Measurements from ENCODE around the gene RFLNA. TPM values are rescaled to one million over a fixed set of nuclear protein-coding genes. Genes with fewer than 3 reads are reported as not detected.

Gene RFLNA
- total and polyA plus RNA-seq, 12 donors: 0.13 to 0.49 (median 0.25) TPM; not detected in 6

DNA sequence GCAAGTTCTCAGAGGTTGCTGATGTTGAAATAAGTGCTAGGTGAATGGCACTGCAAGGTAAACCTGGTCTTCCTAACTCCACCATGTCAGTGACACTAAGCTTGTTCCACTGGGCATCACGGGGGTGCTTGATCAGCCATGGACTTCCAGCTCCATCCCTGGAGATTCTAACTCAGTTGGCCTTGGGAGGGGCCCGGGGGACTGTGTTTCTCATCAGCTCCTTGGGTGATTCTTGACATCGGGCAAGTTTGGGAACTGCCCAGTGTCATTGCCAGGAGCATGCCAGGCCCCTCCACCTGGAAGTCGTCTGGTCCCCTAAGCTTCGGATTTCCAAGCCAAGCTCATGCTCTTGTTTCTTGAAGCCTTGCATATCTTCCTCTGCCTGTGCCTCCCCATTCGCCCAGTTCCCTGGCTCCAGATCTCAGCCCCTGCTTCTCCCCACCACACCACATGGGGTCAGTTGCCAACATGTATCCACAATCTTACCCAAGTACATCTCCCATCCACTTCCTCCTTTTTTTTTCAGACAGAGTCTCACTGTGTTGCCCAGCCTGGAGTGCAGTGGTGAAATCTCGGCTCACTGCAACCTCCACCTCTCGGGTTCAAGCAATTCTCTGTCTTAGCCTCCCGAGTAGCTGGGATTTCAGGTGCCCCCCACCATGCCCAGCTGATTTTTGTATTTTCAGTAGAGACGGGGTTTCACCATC, 30.7 kb upstream of the RFLNA start:
- DNase-seq (no peak), ATAC-seq (no peak)
- Histone ChIP-seq H3K27me3 (peaks cover 0 to 32% (median 10%) of the 10 kb centered on the region in 7 donors), H3K4me1 (peaks cover 0 to 5% (median 0%) of the 10 kb centered on the region in 9 donors), H3K4me3 (no peak overlapping the region), H3K36me3 (no peaks in the 10 kb centered on the region), H3K27ac (no peak overlapping the region), H3K9me3 (peaks cover 0 to 3% (median 0%) of the 10 kb centered on the region in 11 donors)
- TF ChIP-seq, protein P1, sequence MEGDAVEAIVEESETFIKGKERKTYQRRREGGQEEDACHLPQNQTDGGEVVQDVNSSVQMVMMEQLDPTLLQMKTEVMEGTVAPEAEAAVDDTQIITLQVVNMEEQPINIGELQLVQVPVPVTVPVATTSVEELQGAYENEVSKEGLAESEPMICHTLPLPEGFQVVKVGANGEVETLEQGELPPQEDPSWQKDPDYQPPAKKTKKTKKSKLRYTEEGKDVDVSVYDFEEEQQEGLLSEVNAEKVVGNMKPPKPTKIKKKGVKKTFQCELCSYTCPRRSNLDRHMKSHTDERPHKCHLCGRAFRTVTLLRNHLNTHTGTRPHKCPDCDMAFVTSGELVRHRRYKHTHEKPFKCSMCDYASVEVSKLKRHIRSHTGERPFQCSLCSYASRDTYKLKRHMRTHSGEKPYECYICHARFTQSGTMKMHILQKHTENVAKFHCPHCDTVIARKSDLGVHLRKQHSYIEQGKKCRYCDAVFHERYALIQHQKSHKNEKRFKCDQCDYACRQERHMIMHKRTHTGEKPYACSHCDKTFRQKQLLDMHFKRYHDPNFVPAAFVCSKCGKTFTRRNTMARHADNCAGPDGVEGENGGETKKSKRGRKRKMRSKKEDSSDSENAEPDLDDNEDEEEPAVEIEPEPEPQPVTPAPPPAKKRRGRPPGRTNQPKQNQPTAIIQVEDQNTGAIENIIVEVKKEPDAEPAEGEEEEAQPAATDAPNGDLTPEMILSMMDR (IDR thresholded peaks at IDR 0.05): no peak
- 95% methylated on average over 10 of the region's 10 CpGs for WGBS, 2 donors
- intact Hi-C loops (cut with DNase I): no loop called here

DNA sequence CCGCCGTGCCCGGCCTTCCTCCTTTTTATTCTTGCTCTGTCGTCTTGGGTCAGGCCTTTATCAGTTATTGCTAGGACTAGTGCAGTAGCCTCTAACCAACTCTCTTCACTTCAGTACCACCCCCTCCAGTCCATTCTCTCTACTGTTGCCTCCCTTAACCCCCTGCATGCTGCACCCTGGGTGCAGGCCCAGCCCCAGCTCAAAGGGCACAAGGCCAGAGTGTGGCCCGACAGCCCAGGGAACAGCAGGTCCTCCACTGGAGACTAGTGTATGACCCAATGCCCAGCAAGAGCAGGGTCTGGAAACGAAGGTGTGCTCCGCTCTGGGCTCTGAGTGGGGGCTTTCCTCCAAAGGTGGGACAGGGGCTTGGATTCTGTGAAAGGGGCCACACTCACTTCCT, 30.0 kb upstream of the RFLNA start:
- H3K9me3 ChIP-seq: peaks cover 0 to 7% (median 0%) of the 10 kb centered on the region in 11 donors
- peaks cover 0 to 27% (median 10%) of the 10 kb centered on the region in 7 donors for H3K27me3 ChIP-seq
- intact Hi-C loops (cut with DNase I): no loop called here
- 91 to 97% methylated on average over 7 of the region's 7 CpGs for WGBS, 2 donors
- H3K27ac ChIP-seq: no peak overlapping the region
- H3K4me1 ChIP-seq: peaks cover 0 to 4% (median 0%) of the 10 kb centered on the region in 9 donors
- TF ChIP-seq, protein P1 (IDR thresholded peaks at IDR 0.05): no peak
- ATAC-seq (no peak), DNase-seq (no peak)
- H3K4me3 ChIP-seq: no peak overlapping the region
- no peaks in the 10 kb centered on the region for H3K36me3 ChIP-seq

DNA sequence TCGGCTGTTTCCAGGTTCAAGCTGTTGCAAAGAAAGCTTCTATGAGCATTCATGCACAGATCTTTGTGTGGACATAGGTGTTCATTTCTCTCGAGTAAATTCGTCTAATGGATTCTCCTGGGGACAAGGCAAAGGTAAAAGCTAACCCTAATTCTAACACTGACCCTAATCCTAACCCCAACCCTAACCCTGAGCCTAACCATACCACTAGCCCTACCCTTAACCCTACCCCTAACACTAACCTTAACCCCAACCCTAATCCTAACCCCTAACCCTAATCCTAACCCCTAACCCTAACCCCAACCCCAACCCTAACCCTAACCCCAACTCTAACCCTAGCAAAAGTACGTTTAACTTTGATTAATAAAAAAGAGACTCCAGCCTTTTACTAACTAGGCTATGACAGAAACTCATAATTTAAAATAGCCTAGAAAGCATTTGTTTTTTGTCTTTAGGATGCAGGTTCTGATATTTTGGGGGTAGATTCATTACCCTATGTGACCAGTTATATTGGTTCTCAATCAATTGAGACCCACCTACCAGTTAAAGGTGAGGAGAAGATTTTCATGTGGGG, 27.6 kb upstream of the RFLNA start:
- TF ChIP-seq, protein P1 (IDR thresholded peaks at IDR 0.05): no peak
- DNase-seq (no peak), ATAC-seq (no peak)
- 72 to 81% methylated on average over 4 of the region's 4 CpGs for WGBS, 2 donors
- Histone ChIP-seq H3K9me3 (peaks cover 0 to 7% (median 0%) of the 10 kb centered on the region in 11 donors), H3K4me3 (no peak overlapping the region), H3K27me3 (peaks cover 0 to 9% (median 2%) of the 10 kb centered on the region in 7 donors), H3K36me3 (no peaks in the 10 kb centered on the region), H3K27ac (no peak overlapping the region), H3K4me1 (peaks cover 0 to 4% (median 0%) of the 10 kb centered on the region in 9 donors)
- intact Hi-C loops (cut with DNase I): no loop called here

DNA sequence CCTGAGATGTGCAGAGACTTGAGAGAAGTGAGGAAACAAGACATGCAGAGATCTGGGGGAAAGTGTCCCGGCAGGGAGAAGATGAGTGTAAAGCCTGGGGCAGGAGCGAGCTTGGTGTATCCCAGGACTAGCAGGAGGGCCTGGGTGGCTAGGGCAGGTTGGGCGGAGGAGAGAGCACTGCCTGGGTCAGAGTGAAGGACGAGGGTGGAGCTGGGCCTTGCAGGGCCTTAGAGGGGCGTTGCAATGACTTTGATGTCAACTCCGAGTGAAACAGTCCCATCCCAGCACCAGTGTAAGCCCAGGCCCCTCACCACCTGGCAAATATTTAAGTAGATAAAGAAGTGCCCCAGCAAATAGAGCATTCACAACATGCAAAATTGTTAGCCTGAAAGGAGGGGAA, 24.2 kb upstream of the RFLNA start:
- Histone ChIP-seq H3K27me3 (no peaks in the 10 kb centered on the region), H3K4me3 (no peak overlapping the region), H3K4me1 (peaks cover 0 to 5% (median 0%) of the 10 kb centered on the region in 9 donors), H3K27ac (no peak overlapping the region), H3K36me3 (no peaks in the 10 kb centered on the region), H3K9me3 (peaks cover 0 to 7% (median 0%) of the 10 kb centered on the region in 11 donors)
- TF ChIP-seq, protein P1 (IDR thresholded peaks at IDR 0.05): no peak
- no peak for ATAC-seq
- intact Hi-C loops (cut with DNase I): no loop called here
- no peak for DNase-seq
- 94 to 96% methylated on average over 6 of the region's 6 CpGs for WGBS, 2 donors
